ENCODE measurements around the gene FGF12. TPM values are rescaled to one million over a fixed set of nuclear protein-coding genes. Genes with fewer than 3 reads are reported as not detected.

Gene FGF12
- total and polyA plus RNA-seq, 2 experiments from 2014 or later: 6.0 to 14.3 TPM

DNA sequence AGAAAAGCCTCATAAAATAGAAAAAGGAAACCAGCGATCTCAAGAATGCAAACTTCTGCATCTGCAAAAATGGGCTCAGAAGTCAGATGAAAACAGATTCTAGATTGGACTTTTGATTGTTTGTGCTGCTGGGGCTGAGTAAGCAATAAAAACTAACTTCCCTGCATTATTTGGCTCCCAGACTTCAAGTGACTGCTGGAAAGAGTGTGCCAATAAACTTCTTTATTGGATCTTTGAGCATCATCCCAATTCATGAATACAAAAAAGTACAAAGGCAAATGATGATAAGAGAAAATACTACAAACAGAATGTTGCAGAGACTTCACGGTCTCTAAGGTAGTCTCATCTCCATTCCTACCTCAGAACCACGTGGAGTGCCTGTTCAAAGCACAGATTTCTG lies 97.9 kb downstream of the FGF12 start:
- H3K27me3 Mint-ChIP-seq (ENCODE audit: insufficient read depth, low read depth, poor library complexity): no peaks in the 10 kb centered on the region

More for the DNA sequence above, 97.9 kb downstream of the FGF12 start:
- Mint-ChIP-seq H3K9me3 (no peaks in the 10 kb centered on the region), H3K4me3 (no peak overlapping the region), H3K27ac (no peak overlapping the region), H3K36me3 (ENCODE audit: low read depth) (no peaks in the 10 kb centered on the region), H3K4me1 (no peaks in the 10 kb centered on the region)
- no peaks in the 10 kb centered on the region for H3K9me2 ChIP-seq (ENCODE audit: insufficient read depth)
- no peaks in the 10 kb centered on the region for H3K4me1 ChIP-seq (ENCODE audit: insufficient read depth)
- H3K79me2 ChIP-seq (replicated peaks; ENCODE audit: insufficient read depth): no peaks in the 10 kb centered on the region
- no peak for ATAC-seq
- no peaks in the 10 kb centered on the region for H3K27me3 ChIP-seq (ENCODE audit: insufficient read depth)
- no peak overlapping the region for H3K27ac ChIP-seq (ENCODE audit: low read depth)
- H3K4me3 ChIP-seq: no peak overlapping the region
- no peaks in the 10 kb centered on the region for H3K36me3 ChIP-seq (ENCODE audit: insufficient read depth)
- no peaks in the 10 kb centered on the region; the same call in 1 of the 2 replicates for H4K20me1 ChIP-seq (replicated peaks; ENCODE audit: insufficient read depth)
- no peak overlapping the region; the same call in 1 of the 2 replicates for H2AFZ ChIP-seq
- no peak overlapping the region for H3K4me2 ChIP-seq
- H3F3A ChIP-seq (replicated peaks; ENCODE audit: low read depth): no peaks in the 10 kb centered on the region
- DNase-seq (ENCODE audit: low spot score): no peak
- TF ChIP-seq CTCF (conservative IDR thresholded peaks at IDR 0.05; ENCODE audit: low read depth in 2 of 2) (no peak), REST (IDR thresholded peaks at IDR 0.05; ENCODE audit: unreplicated experiment) (no peak), ZNF114 (CRISPR knock-in tag; IDR thresholded peaks at IDR 0.05) (no peak), POLR2AphosphoS5 (IDR thresholded peaks at IDR 0.05; ENCODE audit: low read depth) (no peak), JUNB (IDR thresholded peaks at IDR 0.05; ENCODE audit: unreplicated experiment) (no peak), NANOG (IDR thresholded peaks at IDR 0.05; ENCODE audit: borderline replicate concordance) (no peak), CREB1 (CRISPR knock-in tag; IDR thresholded peaks at IDR 0.05; ENCODE audit: low read depth) (no peak), ZNF462 (CRISPR knock-in tag; IDR thresholded peaks at IDR 0.05) (no peak), ZNF331 (CRISPR knock-in tag; IDR thresholded peaks at IDR 0.05; ENCODE audit: low read depth) (no peak), STAT1 (IDR thresholded peaks at IDR 0.05; ENCODE audit: unreplicated experiment) (no peak), EZH2 (IDR thresholded peaks at IDR 0.05; ENCODE audit: low read depth, unreplicated experiment) (no peak), EZH2phosphoT487 (IDR thresholded peaks at IDR 0.05; ENCODE audit: unreplicated experiment) (no peak)
- TF ChIP-seq, protein P1, sequence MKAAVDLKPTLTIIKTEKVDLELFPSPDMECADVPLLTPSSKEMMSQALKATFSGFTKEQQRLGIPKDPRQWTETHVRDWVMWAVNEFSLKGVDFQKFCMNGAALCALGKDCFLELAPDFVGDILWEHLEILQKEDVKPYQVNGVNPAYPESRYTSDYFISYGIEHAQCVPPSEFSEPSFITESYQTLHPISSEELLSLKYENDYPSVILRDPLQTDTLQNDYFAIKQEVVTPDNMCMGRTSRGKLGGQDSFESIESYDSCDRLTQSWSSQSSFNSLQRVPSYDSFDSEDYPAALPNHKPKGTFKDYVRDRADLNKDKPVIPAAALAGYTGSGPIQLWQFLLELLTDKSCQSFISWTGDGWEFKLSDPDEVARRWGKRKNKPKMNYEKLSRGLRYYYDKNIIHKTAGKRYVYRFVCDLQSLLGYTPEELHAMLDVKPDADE (IDR thresholded peaks at IDR 0.05): no peak
